ENCODE measurements around the gene DMAP1.

Gene DMAP1

GRCh38 chr1:44228218-44228617 is 14.9 kb downstream of the DMAP1 start:
- no peak for DNase-seq

DNA sequence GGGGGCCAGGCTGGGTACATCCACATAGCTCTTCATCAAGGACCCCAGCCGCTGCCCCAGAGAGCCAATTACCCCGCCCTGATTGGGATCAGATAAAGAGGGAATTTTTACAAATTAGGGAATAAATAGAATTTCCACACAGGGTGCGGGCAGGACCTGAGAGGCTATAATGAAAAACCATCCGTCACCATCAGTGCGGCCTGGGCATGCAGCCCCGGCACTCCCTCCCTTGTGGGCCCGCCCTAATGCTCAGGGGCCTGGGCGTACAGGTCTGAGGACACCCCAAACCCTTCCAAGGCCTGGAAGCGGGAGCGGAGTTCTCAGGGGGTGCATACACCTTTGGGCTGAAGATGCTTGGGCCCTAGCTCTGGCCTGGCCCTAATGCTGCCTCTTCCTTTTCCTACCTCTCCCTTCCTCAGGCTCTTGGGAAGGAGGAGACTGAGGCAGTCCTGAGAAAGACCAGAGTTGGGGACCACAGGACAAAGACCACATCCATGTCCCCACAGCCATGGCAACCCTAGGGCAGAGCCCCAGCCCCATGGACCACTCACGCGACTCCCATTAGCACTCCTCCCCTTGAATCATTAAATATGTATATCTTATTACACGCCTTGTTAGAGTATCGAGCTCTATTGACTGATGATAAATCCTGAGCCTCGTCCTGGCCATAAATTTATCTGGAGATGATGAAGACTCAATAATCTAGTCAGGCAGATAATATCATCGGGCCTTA is 16.3 kb downstream of the DMAP1 start:
- DNase-seq: no peak

DNA sequence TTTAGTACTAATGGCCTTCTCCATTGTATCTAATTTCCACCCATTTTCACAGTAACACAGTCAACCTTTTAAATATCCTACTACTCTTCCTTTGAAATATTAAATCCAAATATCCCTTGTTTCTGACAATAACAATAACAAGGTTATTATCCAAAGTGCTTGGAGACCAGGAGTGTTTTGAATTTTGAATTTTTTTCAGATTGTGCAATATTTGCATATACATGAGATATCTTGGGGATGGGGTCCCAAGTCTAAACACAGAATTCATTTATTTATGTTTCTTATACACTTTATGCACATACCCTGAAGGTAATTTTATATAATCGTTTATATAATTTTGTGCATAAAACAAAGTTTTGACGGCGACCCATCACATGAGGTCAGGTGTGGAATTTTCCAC is 17.5 kb downstream of the DMAP1 start:
- no peak for DNase-seq

DNA sequence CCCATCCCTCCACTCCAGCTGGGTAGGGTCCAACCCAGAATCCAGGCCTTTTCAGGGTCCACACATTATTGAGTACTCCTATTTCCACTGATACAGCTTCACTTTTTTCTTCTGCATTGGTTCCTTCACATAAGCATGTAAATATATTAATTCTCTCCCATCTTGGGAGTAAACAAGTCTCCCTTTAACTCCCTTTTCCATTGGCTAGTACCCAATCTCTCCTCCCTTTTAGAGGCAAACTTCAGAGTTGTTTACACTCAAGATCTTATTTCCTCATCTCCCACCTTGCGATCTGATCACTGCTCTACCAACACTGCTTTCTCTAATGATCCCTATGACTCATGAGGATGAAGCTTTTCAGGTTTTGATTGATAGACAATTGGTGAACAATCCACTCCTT is 20.3 kb downstream of the DMAP1 start:
- no peak for DNase-seq

- no peak for DNase-seq
Observed at GRCh38 chr1:44235808-44236207, 22.5 kb downstream of the DMAP1 start.

DNA sequence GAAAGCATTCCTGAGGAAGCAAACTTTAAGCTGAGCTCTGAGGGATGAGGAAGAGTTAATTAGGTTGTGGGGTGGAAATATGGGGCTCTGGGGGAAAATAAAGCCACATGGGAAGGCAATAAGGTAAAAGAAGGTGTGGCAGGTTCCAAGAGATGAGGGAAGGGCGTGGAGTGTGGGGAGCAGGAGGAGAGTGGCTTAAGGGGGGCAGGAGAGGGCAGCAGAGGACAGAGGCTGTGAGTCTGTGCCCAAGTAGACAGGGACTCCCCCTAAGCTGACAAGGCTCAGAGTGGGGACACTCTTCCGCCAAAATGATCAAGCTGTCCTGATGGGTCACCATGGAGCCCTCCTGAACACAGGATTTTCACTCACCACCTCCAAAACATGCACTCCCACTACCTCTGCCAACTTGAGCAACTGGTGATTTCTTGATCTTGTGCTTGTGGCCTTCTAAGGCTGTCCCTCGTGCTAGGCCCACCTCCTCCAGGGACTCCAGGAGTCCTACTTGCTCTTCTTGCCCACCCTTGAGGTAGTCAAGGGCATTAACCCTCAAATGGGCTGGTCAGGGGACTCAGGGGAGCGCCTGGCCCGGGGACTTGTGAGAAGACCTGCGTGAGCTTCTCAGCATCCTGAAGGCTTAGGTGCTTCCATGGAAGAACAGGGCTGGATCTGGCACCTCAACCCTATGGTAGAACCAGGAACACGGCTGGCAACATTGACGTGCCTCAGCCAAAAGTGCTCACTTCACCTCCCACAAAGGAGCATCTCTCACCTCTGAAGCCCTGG is 23.4 kb downstream of the DMAP1 start:
- no peak for DNase-seq

DNA sequence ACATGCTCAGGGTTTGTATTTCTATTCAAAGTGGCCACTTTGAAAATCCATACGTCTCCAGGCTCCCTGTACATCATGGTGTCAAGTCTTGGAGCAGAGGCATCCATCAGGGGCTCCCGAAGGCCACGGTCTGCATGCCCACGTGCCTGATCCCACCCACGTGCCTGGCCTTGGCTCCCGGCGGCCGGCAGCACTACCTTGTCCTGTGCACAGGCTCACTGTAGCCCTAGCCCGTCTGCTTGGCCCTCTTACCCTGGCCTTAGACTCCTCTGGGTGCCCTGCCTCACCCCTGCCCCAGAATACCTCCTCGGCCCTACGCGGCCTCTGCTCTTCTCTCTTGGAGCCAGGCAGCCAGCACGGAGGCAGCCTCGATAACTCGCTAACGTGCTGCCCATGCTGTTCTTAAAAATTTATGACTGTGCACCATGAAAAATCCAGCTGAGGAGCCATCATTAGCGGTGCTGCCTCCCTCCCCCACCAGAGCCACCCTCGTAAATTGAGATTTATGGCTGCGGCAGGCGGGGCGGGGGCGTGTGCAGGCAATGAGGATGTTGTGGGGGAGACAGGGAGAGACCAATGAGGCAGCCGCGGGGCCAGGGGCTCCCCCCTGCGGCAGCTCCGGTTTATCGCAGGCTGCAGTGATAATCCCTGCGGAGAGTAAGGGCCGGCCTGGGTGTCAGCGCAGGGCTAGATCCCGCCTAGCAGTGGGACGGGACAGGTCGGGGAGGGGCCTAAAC is 24.6 kb downstream of the DMAP1 start:
- DNase-seq: no peak

GRCh38 chr1:44238660-44239059 is 25.4 kb downstream of the DMAP1 start:
- DNase-seq: no peak

- DNase-seq: no peak
Observed at GRCh38 chr1:44239331-44239960, 26.2 kb downstream of the DMAP1 start.

DNA sequence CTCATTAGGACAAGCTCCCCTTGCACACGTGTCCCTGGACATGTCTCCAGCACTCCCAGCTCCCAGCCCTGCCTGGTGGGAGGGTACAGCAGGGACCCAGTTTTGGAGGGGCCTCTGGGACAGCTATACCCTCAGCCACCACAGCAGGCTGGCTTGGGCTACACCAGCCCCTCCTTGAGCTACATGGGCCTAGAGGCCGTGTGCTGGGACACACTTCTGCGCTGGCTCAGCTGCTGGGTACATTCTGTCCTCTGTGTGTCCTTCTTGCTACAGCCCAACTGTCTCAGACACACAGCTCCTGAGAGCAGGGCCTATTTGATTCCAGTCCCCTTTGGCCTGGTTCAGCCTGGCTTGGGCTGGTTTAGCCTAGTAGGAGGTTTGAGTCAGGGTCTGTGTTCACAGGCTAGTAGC is 26.7 kb downstream of the DMAP1 start:
- DNase-seq: no peak

GRCh38 chr1:44240802-44241671 is 27.8 kb downstream of the DMAP1 start:
- no peak for DNase-seq

- no peak for DNase-seq
Observed at GRCh38 chr1:44242746-44243145, 29.5 kb downstream of the DMAP1 start.

- DNase-seq: no peak
Observed at GRCh38 chr1:44243782-44244495, 30.7 kb downstream of the DMAP1 start.

DNA sequence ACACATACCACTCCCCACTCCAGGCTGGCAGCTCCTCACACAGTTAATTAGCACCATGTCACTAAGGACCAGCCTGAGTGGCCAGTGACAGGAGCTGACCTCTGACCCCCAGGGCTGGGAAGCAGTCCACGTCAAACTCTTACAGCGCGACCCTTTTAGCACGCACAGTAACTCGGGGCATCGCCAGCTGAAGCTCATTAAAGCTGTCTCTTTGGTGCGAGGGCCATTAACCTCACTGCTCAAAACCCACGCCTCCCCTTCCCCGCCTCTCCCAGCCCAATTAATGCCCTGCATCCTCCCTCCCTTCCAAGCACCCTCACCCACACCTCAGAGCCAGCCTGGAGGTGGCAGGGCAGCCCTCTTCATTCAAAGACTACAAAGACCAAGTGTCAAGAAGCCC is 31.7 kb downstream of the DMAP1 start:
- peak; percentile 82 for DNase-seq

GRCh38 chr1:44246806-44247205 is 33.5 kb downstream of the DMAP1 start:
- no peak for DNase-seq

DNA sequence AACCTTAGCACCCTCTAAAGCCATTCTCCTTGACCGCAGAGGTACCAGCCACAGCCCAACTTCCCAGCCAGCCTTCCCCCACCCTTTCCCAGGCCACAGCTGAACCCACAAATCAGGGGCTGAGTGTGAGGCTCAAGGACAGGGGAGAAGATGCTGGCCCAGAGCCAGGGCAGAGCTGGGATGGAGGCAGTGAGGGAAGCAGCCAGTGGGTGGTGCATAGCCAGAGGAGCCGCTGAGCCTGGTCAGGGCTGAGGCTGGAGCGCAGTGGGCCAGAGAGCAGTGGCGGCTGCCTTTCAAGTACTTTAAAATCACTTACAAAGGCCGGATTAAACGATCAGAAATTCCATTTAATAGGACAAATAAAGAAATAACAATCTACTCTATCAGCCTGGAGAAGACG is 36.3 kb downstream of the DMAP1 start:
- peak; percentile 60 for DNase-seq

DNA sequence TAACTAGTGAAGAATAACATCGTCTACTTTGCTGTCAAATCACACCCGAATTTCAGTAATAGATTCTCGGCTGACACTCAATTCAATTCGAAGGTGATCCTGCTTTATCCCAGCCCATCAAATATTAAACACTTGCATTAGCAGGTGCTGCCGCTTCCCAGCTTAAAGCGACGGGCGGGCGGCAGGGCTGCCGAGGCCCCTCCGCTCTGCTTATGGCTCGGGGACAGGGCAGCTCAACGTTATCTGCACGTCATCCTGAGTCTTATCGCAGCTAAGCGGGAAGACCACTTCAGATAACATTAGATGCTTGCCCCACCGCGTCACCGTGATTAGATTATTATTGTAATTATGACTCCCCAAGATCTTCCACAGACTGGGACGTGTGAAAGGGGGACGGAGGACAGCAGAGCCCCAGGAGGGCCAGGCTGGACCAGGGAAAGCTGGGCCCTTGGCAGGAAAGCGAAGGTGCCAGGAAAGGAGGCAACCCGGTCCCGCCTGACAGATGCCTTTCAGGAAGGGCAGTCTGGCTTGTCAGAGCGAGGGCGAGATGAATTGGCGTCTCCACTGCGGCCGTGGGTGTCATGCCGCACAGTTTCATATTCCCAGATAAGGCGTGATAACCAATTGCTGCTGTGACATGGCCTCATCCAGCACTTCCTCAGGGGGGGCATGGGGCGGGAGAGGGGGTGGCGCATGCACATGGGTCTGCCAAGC is 37.0 kb downstream of the DMAP1 start:
- DNase-seq: no peak

DNA sequence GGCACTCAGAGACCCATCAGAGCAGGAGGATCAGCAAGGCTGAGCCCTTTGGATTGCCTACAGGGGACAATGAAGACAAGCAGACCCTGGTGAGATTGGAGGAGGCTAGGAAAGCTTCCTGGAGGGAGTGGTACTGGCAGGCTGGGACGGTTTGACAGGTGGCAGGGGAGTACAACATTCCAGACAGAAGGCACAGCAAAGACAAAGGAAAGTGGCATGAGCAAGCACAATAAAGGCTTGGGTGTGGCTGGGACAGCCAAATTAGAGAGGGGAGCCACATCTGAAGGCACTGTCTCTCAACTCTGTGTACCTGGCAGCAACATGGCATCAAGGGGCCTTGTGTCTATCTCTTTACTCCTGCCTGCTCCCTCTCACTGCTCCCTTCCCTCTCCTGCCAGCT is 38.2 kb downstream of the DMAP1 start:
- no peak for DNase-seq

GRCh38 chr1:44251989-44252671 is 38.9 kb downstream of the DMAP1 start:
- peak; percentile 74 for DNase-seq

DNA sequence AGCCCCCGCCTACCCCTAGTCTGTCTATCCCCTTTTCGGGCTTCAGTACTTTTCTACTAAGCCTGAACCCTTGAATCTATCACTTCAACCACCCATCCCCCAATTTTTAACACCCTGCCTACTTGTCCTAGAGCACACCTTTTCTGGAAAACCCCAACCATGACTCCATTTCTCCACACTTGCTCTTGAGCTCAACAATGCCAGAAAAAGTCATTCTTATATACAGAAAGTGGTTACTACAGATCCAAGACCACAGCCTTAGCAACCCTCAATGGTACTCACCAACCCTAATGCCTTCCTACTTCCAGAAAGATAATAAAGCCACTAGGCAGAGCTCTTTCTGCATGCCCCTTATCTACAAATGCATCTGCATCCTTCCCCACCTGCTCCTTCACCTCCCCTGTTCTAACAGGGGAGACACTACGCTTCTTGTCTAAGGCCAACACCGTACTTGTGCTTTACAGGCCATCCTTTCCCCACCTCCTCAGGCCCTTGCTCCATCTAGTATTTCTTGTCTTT is 41.2 kb downstream of the DMAP1 start:
- no peak for DNase-seq
